GM12875 (cell line): ENCODE measurements around the gene OR7A5.
A peak's percentile ranks its signal among the peaks of the same experiment; 100 is the strongest.

Experiments used
- H3K4me3 ChIP-seq: one replicate; pipeline ENCODE4 v1.5.1; 2011; ENCODE audit warnings: low read depth, low read length, control low read depth
- CTCF ChIP-seq: IDR thresholded peaks from 2 replicates; pipeline ENCODE4 v1.5.1; 2011; ENCODE audit warnings: low read depth, mild to moderate bottlenecking, control low read depth, inconsistent platforms, low read length, moderate library complexity, borderline replicate concordance; ENCODE audit not compliant: insufficient read depth

Gene OR7A5

DNA sequence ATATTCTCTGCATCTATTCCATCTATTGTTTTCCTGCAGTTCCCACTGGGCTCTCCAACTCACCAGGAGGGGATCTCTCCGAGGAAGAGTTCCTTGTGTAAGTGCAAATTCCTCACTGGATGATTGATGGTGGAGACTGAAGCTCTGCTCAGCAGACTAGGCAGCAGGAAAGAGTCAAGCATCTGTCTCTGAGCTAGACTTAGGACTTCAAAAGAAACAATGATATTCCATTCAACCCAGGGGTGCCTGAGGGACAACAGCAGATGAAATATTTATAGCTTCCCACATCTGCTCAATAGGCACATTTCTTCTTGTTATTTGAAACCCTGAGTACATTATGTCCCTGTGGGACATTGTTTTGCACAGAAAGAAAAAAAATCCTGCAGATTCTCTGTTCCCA is at the start of gene OR7A5, which contains the start of gene OR7C1:
Gene OR7A5 (minus strand): TSS at position 175 of the 400 bp plus-strand sequence. CDS start 6,944 bp downstream, outside the sequence.
Gene OR7C1 (minus strand): TSS at position 175 of the 400 bp plus-strand sequence. CDS start 35,049 bp downstream, outside the sequence.
- TF ChIP-seq CTCF: no peak

GRCh38 chr19:14871619-14872230 is 36.7 kb upstream of the OR7A5 start:
- peak; percentile 25; the same call in 1 of the 2 replicates for TF ChIP-seq CTCF
- no peak overlapping the region for H3K4me3 ChIP-seq

More for the DNA sequence above, at the start of gene OR7A5, which contains the start of gene OR7C1:
- no peak within 1 kb of the TSS for H3K4me3 ChIP-seq

- H3K4me3 ChIP-seq: no peak overlapping the region
- no peak for TF ChIP-seq CTCF
Observed at GRCh38 chr19:14868497-14868896, 33.5 kb upstream of the OR7A5 start.

- TF ChIP-seq CTCF: no peak
- H3K4me3 ChIP-seq: no peak within 1 kb of the TSS
Observed at GRCh38 chr19:14848822-14849221, 13.8 kb upstream of the OR7A5 start, which contains the start of gene OR7A10. Gene OR7A10 (minus strand): TSS chr19:14848922. CDS start chr19:14841877, 7,045 bp downstream.

DNA sequence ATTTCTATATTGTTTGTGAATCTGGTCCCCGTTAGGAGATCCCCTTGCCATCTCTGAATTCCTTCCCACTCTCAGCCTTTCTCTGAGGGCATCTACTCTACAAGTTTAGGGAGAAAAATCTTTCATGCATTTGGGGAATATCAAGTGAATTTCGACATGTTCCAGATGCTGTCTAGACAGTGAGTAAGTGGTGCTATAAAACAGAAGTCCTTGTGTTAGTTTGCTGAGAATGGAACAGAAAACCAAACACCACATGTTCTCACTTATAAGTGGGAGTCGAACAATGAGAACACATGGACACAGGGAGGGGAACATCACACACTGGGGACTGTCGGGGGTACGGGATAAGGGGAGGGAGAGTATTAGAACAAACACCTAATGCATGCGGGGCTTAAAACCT is 8.6 kb upstream of the OR7A5 start:
- H3K4me3 ChIP-seq: no peak overlapping the region
- no peak for TF ChIP-seq CTCF

GRCh38 chr19:14843169-14843568 is 8.2 kb upstream of the OR7A5 start:
- no peak for TF ChIP-seq CTCF
- no peak overlapping the region for H3K4me3 ChIP-seq

DNA sequence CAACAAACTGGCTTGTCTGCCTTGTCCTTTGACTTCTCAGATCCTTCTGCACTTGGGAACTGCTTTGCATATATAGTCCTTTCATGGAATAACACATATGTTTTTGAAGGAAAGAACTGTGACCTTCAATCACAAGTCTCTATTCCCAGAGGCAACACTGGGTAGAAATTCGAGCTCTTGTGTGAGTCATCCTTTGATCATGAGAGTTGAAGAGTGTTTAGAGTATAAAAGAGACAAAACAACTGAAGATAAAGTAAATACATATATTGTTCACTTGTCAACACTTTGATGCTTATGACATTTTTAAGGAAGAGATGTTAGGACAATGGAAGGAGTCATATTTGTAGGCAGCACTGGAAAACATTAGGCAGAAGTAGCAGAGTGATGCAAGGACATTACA is 5.2 kb upstream of the OR7A5 start:
- no peak overlapping the region for H3K4me3 ChIP-seq
- TF ChIP-seq CTCF: no peak
